GM18867 (cell line): ENCODE results near the gene RAI14.

Experiments
- ATAC-seq: cut with Tn5 transposase; IDR thresholded peaks from one replicate; pipeline ENCODE4 v1.9.1; 2021; ENCODE audit warnings: mild to moderate bottlenecking, moderate library complexity; ENCODE audit not compliant: unreplicated experiment

The RAI14 gene

DNA sequence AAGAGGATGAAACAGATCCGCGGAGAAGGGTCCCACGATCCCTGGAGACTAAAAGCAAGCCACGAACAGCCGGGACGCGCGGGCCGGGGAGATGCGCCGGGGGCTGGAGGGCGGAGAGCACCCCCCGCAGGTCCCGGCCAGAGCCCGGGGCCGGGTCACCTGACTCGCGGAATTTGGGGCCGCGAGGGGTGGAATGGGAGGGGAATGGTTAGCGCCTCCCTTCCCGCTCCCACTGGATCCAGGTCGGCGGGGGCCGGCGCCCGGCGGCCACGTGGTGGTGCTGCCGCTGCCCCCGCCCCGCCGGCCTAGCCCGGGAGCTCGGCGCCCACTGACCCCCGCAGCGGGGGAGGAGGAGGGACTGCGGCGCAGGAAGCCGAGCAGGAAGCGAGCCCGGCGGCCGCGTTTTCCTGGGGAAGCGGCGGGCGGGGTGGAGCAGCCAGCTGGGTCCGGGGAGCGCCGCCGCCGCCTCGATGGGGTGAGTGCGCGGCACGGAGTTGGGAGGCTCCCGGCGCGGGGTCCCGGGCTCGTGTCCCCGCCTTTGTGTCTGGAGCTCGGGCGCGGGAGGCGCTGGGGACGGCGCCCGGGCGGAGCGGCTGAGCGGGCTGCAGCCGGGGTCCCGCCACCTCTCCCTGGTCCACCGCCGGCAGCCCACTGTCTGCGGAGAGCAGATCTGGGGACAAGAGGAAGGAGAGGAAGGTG lies at the start of gene RAI14:
TSS of gene RAI14 (plus strand) at position 328 of the 699 bp plus-strand sequence. CDS start 30,592 bp downstream, outside the sequence.
- no peak for ATAC-seq

DNA sequence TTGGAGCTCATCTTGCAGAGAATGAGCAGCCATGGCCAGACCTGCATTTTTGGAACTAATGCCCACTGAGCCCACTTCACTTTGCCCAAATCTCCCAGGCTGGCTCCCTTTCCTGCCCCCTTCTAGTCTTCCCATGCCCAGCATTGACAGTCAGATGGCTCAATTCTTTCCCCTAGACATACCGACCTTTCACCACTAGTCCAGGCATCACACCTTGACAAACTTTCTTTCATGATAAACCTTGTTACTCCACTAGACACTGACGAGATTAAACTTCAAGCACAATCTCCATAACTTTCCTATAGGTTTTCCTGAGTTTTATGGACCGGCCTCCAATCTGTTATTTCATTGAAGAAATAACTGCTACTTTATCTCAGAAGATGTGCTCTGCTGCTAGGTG lies 47.8 kb upstream of the RAI14 start:
- no peak for ATAC-seq

DNA sequence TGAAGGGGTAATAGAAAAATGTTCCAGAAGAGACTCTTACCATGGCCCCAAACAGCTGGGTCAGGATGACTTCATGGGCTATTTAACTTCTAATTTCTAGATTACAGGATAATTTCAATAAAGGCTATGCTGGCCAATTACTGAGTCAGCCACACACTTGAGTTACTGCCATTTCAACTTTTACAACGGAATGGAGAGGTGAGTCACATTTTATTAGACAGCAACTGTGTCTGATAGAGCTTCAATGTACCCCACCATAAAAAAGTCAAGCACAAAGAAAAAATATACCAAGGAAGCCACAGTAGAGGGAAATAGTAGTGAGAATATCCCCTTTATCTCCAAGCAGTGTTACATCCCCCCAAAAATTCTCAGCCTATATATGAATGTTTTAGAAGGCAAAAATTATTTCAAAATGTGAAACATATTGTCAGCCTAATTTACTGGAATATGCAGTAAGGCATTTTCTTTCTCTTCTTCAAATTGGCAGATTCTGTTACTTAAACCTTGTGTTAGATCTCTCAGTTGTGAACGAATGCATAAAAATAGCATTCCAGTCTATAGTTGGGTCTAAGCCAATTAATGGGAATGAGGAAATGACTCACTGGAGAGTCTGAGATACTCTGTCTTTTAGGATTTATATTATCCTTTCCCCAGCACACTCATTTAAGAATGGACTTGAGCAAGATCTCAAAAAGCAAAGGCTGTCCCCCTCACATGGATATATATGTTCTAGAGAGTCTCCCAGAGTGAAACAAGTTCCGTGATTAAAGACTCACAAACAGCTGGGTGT lies 47.1 kb upstream of the RAI14 start:
- no peak for ATAC-seq

DNA sequence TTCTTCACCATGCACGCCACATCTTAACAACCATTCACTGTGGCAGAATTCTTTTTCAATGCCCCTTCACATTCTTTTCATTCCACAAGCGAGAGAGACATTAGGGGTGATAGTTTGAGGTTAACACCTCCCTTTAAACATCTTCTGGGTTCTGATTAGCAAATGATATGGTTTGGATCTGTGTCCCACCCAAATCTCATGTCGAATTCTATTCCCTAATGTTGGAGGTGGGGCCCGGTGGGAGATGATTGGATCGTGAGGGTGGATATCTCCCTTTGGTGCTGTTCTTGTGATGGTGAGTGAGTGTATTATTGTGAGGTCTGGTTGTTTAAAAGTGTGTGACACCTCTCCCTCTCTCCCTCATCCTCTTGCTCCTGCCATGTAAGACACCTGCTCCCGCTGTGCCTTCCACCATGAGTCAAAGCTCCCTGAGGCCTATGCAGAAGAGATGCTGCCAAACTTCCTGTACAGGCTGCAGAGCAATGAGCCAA lies 46.1 kb upstream of the RAI14 start:
- no peak for ATAC-seq

DNA sequence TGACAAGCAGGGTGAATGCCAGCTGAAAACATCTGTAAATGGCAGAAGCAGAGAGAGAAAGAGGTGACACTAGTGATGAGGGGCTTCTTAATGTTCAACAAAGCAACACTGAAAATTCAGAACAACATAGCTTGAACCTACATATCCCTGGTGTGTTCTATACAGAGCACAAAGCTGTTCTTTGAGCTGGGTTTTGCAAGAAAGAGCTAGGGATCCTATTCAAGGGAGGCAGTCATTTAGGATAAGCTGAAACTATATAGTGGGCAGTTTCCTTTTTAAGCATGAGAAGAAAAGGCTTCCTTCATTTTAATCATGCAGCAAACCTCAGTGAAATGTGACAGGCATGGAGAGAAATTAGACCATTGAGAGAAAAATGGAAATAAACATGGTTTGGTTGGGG lies 45.6 kb upstream of the RAI14 start:
- no peak for ATAC-seq

DNA sequence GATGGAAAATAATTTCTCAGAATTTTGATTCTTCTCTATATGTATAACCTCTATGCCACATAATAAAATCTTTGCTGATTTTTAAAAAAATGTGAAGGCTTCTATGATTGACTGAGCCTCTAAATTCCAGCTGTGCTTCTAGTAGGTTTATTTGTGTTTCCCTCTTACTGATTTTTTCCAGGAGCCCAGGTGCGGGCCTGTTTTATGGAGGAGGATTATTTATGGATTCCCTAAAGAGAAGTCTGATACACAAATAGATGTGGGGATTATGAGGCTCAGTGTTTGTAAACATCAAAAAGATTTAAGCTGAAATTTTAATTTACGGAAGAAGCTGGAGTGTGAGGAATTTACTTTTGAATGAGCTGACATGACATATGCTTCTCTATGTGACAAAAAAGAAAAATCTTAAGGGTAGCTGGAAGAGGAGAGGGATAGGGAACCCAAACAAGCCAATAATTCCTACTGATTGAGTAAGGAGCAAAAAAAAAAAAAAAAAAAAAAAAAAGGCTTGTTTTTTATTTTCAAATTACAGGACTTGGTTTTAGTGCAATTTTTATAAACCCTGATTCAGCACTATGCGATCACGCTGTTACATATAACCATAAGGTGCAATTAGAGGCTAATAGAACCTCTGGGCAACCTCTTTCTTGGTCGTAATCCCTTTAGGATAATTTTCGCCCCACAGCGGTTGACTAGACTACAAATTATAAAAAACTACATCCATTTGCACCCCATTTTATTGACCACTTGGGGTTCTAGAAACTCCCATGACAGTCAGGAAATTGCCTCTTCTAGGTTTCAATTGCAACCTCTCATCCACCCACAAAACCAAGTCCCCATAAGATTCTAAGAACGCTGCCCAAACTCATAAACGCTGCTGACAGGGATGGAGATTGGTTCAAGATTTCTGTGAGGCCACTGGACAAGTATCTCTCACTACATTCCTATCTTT lies 44.4 kb upstream of the RAI14 start:
- no peak for ATAC-seq

DNA sequence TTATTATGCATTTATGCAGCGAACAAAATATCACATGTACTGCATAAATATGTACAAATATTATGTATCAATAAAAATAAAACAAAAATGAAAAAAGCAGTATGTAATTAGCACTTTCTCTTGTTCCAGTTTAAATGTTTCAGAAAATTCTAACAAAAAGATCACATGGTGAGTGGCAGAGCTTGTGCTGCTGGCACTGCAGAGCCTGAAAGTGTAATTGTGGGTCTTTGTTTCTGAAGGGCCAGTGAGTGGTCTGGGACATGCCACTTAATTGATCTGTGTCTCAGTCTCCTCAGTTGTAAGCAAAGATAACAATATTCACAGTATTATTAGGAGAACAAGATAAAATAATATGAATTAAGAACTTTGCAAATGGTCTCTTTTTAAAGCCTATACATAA lies 39.5 kb upstream of the RAI14 start:
- ATAC-seq = no peak

DNA sequence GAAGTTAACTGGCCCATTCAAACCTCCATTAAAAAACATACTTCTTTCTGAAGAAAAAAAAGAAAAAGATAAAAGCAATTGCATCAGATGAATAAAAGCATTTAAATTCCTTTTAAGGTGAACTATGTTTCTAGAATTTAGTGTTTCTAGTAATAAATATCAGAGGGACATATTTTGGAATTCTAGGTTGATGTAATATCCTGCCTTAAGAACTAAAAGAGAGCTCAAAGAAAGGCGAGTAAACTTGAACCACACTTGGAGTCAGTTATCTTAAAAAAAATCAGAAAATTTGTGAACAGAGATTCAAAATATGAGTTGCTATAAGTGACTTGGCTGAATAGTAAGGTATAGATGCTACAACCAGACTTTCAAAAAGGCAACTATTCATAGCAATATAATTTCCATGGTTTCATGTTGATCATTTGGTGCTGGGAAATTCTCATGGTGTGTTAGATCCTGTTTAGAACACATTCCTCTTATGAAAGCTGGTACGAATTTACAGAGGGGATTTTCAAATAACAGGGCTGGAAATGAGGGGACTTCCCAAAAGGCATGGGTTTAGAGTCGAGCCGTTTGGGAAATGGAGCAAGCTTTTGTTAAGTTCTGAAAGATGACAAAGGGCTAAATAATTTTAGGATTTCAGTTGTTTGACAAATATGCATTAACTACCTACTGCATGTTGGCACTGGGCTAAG lies 37.6 kb upstream of the RAI14 start:
- no peak for ATAC-seq

DNA sequence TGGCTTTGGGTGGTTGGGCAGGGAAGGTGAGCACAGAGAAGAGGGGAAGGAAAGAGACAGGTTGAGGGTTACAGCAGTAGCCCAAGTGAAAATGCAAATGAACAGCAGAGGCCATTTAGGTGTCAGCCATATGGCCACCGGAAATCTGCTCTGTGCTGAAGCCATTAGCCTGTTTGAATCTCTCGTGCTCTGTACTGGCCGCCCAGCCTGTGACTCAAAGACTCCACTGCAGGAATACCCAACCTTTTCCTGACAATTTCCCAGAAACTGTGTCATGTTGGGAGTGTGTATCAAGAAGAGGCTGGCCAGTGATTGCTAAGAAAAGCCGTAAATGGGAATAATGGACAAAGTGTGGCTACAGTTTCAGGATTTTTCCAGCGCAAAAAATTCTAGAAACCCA lies 35.9 kb upstream of the RAI14 start:
- ATAC-seq = no peak

DNA sequence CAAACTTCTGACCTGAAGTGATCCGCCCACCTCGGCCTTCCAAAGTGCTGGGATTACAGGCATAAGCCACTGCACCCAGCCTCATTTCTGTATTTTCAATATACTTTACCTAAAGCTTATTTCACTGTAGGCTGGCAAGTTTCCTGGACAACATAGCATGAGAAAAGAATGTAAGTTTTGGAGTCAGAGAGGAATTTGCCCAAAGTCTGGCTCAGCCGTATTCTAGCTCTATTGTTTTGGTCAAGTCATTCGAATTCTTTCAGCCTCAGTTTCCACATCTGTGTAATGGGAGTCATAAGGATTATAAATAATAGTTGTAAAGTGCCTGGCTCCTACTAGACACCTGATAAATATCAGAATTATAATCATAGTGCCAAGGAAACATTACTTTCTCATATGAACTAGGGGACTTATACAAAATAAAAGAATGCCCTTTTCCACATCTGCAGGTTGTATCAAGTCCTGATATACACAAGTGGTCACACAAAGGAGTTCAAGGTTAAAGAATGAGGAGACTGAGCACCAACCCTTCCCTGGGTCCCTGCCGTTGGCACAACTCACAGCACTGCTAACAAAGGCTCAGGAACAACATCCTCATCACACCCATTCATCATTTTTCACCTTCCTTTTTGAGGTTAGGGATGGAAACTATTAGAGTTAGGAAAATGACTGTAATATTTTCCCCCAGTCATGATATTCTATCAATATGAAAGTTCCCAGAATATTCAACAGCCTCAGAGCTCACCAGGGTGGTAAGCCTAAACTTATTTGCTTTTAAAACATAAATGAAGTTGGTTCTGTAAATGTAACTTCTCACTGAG lies 34.6 kb upstream of the RAI14 start:
- ATAC-seq = no peak

DNA sequence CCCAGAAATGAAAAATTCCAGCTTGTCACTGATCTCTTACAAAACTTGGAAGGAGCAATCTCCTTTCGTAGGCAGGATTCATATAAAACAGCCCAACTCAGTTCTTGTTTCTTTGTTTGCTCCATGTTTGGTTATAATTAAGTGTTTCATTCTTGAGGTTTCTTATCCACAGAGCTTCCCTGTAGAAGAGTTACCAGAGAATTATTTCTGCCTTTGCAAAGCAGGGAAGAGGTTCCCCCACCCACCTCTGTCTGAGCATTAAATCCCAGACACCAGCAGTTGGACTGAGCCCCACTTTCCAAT lies 34.1 kb upstream of the RAI14 start:
- ATAC-seq = no peak

DNA sequence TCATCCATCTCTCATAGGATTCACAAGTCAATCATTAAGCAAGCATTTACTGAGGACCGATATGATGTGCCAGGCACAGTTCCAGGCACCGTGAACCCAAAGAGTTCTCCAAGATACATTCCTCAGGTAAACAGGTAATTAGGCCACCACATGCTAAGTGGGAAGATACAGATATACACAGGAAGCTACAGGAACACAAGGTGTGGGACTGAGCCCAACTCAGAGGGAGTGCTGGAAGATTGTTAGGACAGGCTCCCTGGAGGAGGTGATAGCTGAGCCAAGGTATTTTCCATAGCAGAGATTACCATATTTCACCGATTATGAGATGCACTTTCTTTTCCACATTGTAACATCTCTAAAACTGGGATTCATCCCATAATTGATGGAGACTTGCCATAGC lies 31.4 kb upstream of the RAI14 start:
- ATAC-seq = no peak

DNA sequence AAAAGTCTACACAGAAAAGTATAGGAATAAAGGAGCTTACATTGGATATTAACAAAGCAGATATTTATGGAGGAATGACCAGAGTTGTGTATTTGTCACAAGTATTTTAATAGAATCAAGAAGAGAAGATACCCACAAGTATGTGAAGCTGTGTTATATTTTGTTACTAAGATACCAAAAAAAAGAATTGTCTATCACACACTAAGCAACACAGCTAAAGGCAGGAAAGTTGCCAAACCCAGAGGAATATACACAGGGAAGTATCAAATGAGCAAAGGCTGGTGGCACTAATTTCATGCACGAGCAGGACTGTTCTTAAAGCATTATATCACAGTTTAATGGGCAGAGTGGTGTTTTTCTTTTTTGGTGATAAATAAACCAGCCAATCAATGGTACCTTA lies 30.9 kb upstream of the RAI14 start:
- no peak for ATAC-seq

DNA sequence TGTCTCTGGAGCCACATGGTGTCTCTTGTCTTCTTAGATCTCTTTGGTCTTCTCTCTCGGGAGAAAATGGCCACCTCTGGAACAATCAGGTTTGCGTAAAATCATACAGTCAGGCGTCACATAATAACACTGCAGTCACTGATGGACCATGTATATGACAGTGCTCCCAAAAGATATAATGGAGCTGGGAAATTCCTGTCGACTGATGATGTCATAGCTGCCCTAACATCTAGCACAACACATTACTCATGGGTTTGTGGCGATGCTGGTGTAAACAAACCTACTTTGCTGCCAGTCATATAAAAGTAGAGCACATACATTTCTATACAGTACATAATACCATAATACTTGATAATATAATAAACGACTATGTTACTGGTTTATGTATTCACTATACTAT lies 30.1 kb upstream of the RAI14 start:
- no peak for ATAC-seq

DNA sequence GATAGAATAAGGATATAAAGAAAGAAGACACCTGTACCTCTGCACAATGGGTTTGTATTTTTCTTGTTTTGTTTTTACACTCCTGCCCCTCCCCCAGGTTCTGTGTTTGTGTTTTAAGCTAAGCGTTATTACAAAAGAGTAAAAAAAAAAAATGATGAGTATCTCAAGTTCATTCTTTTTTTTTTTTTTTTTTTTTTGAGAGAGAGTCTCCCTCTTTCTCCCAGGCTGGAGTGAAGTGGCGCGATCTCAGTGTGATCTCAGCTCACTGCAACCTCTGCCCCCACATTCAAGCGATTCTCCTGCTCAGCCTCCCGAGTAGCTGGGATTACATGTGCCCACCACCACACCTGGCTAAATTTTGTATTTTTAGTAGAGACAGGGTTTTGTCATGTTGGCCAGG lies 29.4 kb upstream of the RAI14 start:
- no peak for ATAC-seq

DNA sequence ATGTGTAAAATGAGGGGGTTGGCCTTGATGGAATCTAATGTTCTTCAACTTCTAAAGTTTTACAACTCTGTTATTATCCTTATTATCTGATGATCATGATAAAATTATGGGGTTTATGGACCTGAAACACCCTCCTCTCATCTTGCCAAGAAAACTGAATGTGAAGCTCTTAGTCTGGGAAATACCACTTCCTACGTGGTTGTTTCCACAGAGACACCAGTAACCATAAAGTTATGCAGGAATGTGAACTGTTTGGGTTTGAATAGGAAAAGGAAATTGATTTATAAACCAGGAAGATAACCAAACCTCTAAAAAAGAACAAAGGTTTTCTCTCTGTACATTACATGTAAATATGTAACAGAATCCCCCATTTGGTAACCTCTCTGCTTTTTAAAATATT lies 28.3 kb upstream of the RAI14 start:
- no peak for ATAC-seq

DNA sequence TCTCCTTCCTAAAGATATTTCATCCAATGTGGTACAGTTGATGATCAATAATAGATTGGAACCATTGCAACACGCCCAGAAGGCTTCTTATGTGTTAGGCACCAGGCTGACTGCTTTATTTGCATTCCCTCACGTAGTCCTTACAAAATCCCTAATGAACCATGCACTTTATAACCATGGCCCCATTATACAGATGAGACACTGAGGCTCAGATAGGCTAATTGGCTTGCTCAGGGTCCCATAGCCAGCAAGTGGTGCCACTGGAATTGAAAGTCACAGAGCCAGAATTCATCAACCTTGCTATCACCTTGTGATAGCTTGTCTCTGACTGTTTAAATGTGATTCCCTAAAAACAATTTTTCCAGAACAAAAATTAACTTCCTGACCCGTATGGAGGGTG lies 27.8 kb upstream of the RAI14 start:
- no peak for ATAC-seq

DNA sequence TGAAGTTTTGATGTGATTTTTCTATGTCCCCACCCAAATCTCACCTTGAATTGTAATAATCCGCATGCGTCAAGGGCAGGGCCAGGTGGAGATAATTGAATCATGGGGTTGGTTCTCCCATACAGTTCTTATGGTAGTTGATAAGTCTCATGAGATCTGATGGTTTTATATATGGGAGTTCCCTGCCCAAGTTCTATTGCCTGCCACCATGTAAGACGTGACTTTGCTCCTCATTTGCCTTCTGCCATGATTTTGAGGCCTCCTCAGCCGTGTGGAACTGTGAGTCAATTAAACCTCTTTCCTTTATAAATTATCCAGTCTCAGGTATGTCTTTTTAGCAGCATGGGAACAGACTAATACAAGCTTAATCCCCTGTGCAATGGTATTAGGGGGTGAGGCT lies 25.5 kb upstream of the RAI14 start:
- no peak for ATAC-seq

DNA sequence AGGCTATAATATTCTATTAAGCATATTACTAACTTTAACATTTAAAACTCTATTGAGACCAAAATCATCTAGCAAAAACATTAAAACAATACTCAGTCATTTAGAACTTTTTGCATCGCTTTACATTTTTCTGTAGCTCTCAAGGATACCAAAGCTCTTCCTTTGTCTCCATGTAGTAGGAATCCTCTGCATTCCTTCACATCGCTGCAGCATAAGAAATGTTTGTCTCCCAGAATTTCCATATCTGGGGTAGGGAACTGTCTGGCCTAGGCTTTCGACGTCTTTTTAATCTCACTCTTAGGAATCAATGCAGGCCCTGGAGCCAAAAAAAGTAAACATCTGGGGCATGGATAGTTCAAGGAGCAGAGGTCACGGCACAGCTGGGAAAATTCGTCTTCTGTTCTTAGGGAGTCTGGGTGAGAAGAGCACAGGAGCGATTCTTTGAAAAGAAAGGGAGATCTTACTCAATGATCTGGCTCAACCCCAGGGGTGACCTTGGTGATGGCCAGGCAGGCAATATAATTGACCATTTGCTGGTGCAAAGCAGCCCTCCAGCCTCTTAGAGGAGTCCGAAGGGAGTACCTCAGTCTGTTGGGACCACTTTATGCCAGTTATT lies 23.2 kb upstream of the RAI14 start:
- no peak for ATAC-seq
